ENCODE results near the gene GFER. TPM values are rescaled to one million over a fixed set of nuclear protein-coding genes. Genes with fewer than 3 reads are reported as not detected.
"Not testable (repeated sequence)": the region's sequence is repeated elsewhere in the genome, so short reads cannot be mapped to it uniquely, and the experiment has no call there.

Gene GFER
- total RNA-seq, 1 donor from 2014 or later, result 21.5 TPM

DNA sequence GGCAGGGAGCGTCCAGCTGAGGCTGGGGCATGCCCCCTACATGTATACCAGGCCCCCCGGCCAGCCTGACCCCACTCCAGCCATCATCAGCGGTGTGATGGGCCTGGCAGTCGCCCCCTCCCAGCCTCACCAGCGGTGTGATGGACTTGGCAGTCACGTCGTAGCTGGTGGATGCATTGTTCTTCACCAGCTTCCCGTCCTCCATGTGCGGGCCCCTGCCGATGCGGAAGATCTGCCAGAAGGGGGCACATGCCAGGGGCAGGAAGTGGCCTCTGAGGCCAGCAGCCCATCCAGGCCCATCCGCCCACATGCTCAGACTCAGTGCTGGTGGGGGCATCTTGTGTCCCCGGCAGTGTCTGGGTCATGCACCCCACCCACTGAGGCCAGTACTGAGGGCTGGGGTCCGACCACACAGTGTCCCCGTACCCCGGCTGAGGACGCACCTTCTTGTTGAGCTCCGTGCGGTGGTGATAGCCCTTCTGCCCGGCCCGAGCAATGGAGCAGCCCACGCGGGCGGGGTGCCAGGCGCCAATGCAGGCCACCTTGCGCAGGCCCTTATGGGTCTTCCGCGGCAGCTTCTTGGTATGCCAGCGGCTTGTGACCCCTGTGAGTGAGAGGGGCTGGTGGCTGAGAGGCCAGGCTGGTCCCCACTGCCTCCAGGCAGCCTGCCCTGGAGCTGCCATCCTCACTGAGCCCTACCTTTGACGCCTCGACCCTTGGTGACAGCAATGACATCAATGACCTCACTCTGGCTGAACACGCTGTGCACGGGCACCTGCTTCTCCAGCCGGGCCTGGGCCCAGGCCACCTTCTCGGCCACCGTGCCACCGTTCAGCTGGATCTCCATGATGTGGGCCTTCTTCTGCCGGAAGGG lies 37.3 kb upstream of the GFER start:
- no peak for TF ChIP-seq CTCF (conservative IDR thresholded peaks at IDR 0.05; ENCODE audit: low read depth, low read length)
- no peak overlapping the region for H3K4me3 ChIP-seq (ENCODE audit: low read depth, low read length)
- no peak for DNase-seq (ENCODE audit: low read depth)

DNA sequence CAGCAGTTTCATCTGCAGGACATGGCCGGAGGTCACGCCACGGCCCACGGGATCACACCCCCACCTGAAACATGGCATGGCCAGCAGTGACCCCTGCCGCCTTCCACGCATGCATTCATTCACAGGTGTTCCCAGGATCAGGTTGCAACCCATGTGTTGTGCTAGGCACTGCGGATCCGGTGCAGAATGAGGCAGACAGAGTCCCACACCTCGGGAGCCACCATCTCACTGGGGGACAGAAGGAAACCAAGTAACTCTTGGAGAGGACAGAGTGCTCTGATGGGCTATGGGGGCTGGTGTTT lies 36.7 kb upstream of the GFER start:
- no peak for DNase-seq (ENCODE audit: low read depth)
- no peak for TF ChIP-seq CTCF (conservative IDR thresholded peaks at IDR 0.05; ENCODE audit: low read depth, low read length)
- H3K4me3 ChIP-seq (ENCODE audit: low read depth, low read length), result no peak overlapping the region

DNA sequence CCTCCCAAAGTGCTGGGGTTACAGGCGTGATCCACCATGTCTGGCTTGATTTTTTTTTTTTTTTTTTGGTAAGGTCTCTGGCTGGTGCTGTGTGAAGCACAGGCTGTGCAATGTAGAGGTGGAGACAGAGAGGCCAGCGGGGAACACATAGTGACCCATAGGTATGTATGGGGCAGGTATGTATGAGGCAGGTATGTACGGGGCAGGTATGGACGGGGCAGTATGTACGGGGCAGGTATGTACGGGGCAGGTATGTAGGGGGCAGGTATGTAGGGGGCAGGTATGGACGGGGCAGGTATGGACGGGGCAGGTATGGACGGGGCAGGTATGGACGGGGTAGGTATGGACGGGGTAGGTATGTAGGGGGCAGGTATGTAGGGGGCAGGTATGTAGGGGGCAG lies 34.5 kb upstream of the GFER start:
- no peak for DNase-seq (ENCODE audit: low read depth)
- H3K4me3 ChIP-seq (ENCODE audit: low read depth, low read length), result no peak overlapping the region
- no peak for TF ChIP-seq CTCF (conservative IDR thresholded peaks at IDR 0.05; ENCODE audit: low read depth, low read length)

- no peak for DNase-seq (ENCODE audit: low read depth)
- no peak for TF ChIP-seq CTCF (conservative IDR thresholded peaks at IDR 0.05; ENCODE audit: low read depth, low read length)
These were observed 33.9 kb upstream of the GFER start for GRCh38 chr16:1950047-1950446.

DNA sequence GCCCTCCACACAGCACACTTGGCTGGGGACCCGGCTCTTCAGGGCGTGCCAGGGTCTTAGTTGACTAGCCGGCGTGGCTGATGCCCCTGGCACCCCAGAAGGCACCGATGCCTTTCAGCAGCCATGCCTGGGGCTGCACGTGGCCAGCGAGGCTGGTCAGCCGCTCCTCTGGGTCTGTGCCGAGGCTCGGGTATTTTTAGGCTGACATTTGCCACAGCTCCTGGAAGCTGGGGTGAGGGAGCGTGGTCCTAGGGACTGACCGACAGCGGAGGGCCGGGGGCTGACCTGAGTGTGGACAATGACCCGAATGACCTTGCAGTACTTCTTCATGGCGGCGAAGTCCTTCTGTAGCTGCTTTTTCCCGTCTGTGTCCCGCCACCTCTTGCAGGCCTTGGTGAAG lies 33.4 kb upstream of the GFER start:
- no peak for TF ChIP-seq CTCF (conservative IDR thresholded peaks at IDR 0.05; ENCODE audit: low read depth, low read length)
- DNase-seq (ENCODE audit: low read depth), result no peak
- no peak overlapping the region for H3K4me3 ChIP-seq (ENCODE audit: low read depth, low read length)

More at GRCh38 chr16:1950047-1950446, 33.9 kb upstream of the GFER start:
- no peak overlapping the region for H3K4me3 ChIP-seq (ENCODE audit: low read depth, low read length)

GRCh38 chr16:1953734-1954133 lies 30.3 kb upstream of the GFER start:
- no peak for TF ChIP-seq CTCF (conservative IDR thresholded peaks at IDR 0.05; ENCODE audit: low read depth, low read length)
- no peak for DNase-seq (ENCODE audit: low read depth)
- no peak overlapping the region for H3K4me3 ChIP-seq (ENCODE audit: low read depth, low read length)

DNA sequence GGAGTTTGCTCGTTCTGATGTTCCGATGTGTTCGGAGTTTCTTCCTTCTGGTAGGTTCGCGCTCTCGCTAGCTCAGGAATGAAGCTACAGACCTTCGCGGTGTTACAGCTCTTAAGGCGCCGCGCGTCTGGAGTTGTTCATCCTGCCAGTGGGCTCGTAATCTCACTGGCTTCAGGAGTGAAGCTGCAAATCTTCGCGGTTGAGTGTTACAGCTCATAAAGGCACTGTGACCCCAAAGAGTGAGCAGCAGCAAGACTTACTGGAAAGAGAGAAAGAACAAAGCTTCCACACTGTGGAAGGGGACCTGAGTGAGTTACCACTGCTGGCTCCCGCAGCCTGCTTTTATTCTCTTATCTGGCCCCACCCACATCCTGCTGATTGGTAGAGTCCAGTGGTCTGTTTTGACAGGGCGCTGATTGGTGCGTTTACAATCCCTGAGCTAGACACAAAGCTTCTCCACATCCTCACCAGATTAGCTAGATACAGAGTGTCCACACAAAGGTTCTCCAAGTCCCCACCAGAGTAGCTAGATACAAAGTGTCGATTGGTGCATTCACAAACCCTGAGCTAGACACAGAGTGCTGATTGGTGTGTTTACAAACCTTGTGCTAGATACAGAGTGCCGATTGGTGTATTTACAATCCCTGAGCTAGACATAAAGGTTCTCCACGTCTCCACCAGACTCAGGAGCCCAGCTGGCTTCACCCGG lies 26.4 kb upstream of the GFER start:
- H3K4me3 ChIP-seq (ENCODE audit: low read depth, low read length); DNase-seq (ENCODE audit: low read depth): not testable (repeated sequence)

- H3K4me3 ChIP-seq (ENCODE audit: low read depth, low read length); DNase-seq (ENCODE audit: low read depth): not testable (repeated sequence)
These were observed 25.9 kb upstream of the GFER start for GRCh38 chr16:1958143-1958491.

Data from epithelial cell of proximal tubule (primary cell).